H7 (cell line): ENCODE data around the gene RELA. TPM values are rescaled to one million over a fixed set of nuclear protein-coding genes. Genes with fewer than 3 reads are reported as not detected.

Experiments
- DNase-seq: peaks from one replicate; pipeline ENCODE4 v3.0.0; 2012
- H3K27me3 ChIP-seq: 2 replicates; pipeline ENCODE4 v1.6.0; 2011; ENCODE audit warnings: mild to moderate bottlenecking, low read length; ENCODE audit not compliant: control insufficient read depth, insufficient read depth
- H3K36me3 ChIP-seq: replicated peaks from 2 replicates; pipeline ENCODE4 v1.5.1; 2011; ENCODE audit warnings: low read length; ENCODE audit not compliant: control insufficient read depth, insufficient read depth
- H3K4me3 ChIP-seq: 2 replicates; pipeline ENCODE4 v1.5.1; 2011; ENCODE audit warnings: low read depth, mild to moderate bottlenecking, control low read depth, low read length, moderate library complexity; ENCODE audit not compliant: insufficient read depth
- total RNA-seq: library from RNA; depleted of rRNA; stranded (reverse); fragments of >200 nt; shearing (Covaris generic); gene quantifications from 2 replicates; pipeline ENCODE4 v1.2.3, GENCODE V29; 2014; rRNA removed

Gene RELA
- total RNA-seq, 1 experiment from 2014 or later = 17.7 TPM

GRCh38 chr11:65611028-65611757, 51.5 kb downstream of the RELA start:
- DNase-seq = peak; percentile 70
- no peaks in the 10 kb centered on the region; the same call in none of the 2 replicates for H3K36me3 ChIP-seq
- no peak overlapping the region for H3K4me3 ChIP-seq
- no peaks in the 10 kb centered on the region; the same call in 1 of the 2 replicates for H3K27me3 ChIP-seq

- H3K27me3 ChIP-seq = no peaks in the 10 kb centered on the region; the same call in 1 of the 2 replicates
- H3K4me3 ChIP-seq = no peak overlapping the region
- no peak for DNase-seq
- peaks cover 3% of the 10 kb centered on the region for H3K36me3 ChIP-seq
Measured at GRCh38 chr11:65610404-65610803, 52.3 kb downstream of the RELA start.

GRCh38 chr11:65609665-65610064, 53.1 kb downstream of the RELA start:
- Histone ChIP-seq H3K27me3 (no peaks in the 10 kb centered on the region; the same call in 1 of the 2 replicates), H3K4me3 (no peak overlapping the region), H3K36me3 (peaks cover 8% of the 10 kb centered on the region)
- DNase-seq = no peak

GRCh38 chr11:65609229-65609628, 53.5 kb downstream of the RELA start:
- Histone ChIP-seq H3K27me3 (no peaks in the 10 kb centered on the region; the same call in 1 of the 2 replicates), H3K36me3 (peaks cover 12% of the 10 kb centered on the region), H3K4me3 (no peak overlapping the region)
- no peak for DNase-seq

- peaks cover 12% of the 10 kb centered on the region for H3K36me3 ChIP-seq
- peak overlapping the region; percentile 51 for H3K4me3 ChIP-seq
- H3K27me3 ChIP-seq = no peaks in the 10 kb centered on the region; the same call in 1 of the 2 replicates
- no peak for DNase-seq
Measured at GRCh38 chr11:65607614-65608426, 54.9 kb downstream of the RELA start.

GRCh38 chr11:65606876-65607613, 55.7 kb downstream of the RELA start:
- Histone ChIP-seq H3K36me3 (peaks cover 12% of the 10 kb centered on the region), H3K4me3 (peak overlapping the region; percentile 51), H3K27me3 (no peaks in the 10 kb centered on the region; the same call in 1 of the 2 replicates)
- peak; percentile 100 for DNase-seq

GRCh38 chr11:65604258-65604657, 58.5 kb downstream of the RELA start:
- no peak for DNase-seq
- H3K36me3 ChIP-seq = peaks cover 12% of the 10 kb centered on the region
- no peak overlapping the region for H3K4me3 ChIP-seq
- H3K27me3 ChIP-seq = no peaks in the 10 kb centered on the region; the same call in 1 of the 2 replicates

Other genes starting within 250 kb of the RELA start
- gene NEAT1, start 240.1 kb downstream of the RELA start, total RNA-seq = 6.4 and 10.6 TPM in 2 replicates
- 456 and 1,088 TPM in 2 replicates for gene MALAT1, start 163.9 kb downstream of the RELA start, total RNA-seq
- 70.0 and 72.3 TPM in 2 replicates for gene SCYL1, start 137.8 kb downstream of the RELA start, total RNA-seq
- gene LTBP3, start 104.6 kb downstream of the RELA start, total RNA-seq = 3.9 and 5.7 TPM in 2 replicates
- gene ZNRD2, start 92.4 kb downstream of the RELA start, total RNA-seq = 88.1 and 89.1 TPM in 2 replicates
- 8.6 and 20.4 TPM in 2 replicates for gene FAM89B, start 90.4 kb downstream of the RELA start, total RNA-seq
- gene EHBP1L1, start 86.9 kb downstream of the RELA start, total RNA-seq = 1.9 and 4.7 TPM in 2 replicates
- not detected in 2 replicates for gene KCNK7, start 67.1 kb downstream of the RELA start, total RNA-seq
- gene MAP3K11, start 48.7 kb downstream of the RELA start, total RNA-seq = 30.1 and 33.2 TPM in 2 replicates
- 21.7 and 25.9 TPM in 2 replicates for gene PCNX3, start 47.1 kb downstream of the RELA start, total RNA-seq
- gene SIPA1, start 24.8 kb downstream of the RELA start, total RNA-seq = 52.7 and 65.9 TPM in 2 replicates
- gene KAT5, start 49.3 kb upstream of the RELA start, total RNA-seq = 37.2 and 51.1 TPM in 2 replicates
- gene RNASEH2C, start 57.9 kb upstream of the RELA start, total RNA-seq = 21.5 and 23.3 TPM in 2 replicates
- gene AP5B1, start 118.1 kb upstream of the RELA start, total RNA-seq = 6.7 and 7.8 TPM in 2 replicates
- 1.2 and 1.4 TPM in 2 replicates for gene OVOL1, start 124.1 kb upstream of the RELA start, total RNA-seq
- 0.26 and 0.80 TPM in 2 replicates for gene SNX32, start 171.0 kb upstream of the RELA start, total RNA-seq
- gene CFL1, start 195.3 kb upstream of the RELA start, total RNA-seq = 916 and 1,083 TPM in 2 replicates
- 38.0 and 49.7 TPM in 2 replicates for gene MUS81, start 197.5 kb upstream of the RELA start, total RNA-seq
- gene EFEMP2, start 209.9 kb upstream of the RELA start, total RNA-seq = 8.5 and 13.2 TPM in 2 replicates
- gene CTSW, start 216.9 kb upstream of the RELA start, total RNA-seq = not detected in 2 replicates
- 113 and 139 TPM in 2 replicates for gene FIBP, start 225.6 kb upstream of the RELA start, total RNA-seq
- gene CCDC85B, start 227.8 kb upstream of the RELA start, total RNA-seq = 39.2 and 42.4 TPM in 2 replicates
- gene FOSL1, start 237.5 kb upstream of the RELA start, total RNA-seq = 0.48 and 1.0 TPM in 2 replicates